HCEC 1CT (cell line): ENCODE data around the gene ACKR3.

Experiments used
- DNase-seq: peaks from one replicate; pipeline ENCODE4 v3.0.0-alpha.2; 2017

Gene ACKR3

DNA sequence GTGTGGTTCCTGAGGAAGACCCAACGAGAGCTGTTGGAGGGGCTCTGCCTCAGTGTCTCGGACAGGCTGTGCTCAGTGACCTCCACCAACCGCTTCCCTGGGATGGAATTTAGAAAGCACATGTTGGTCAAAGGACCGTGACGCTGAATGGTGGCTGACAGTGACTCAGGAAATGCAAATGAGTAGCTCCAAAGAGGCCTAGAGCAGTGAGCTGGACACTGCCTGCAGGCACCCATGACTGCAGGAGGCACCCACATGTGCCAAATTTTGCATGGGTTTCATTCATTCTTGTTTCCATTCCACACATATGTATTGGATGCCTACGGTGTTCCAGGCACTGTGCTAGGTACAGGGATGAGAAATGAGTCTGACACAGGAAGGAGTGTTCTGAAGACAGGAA lies 46.4 kb downstream of the ACKR3 start:
- no peak for DNase-seq

DNA sequence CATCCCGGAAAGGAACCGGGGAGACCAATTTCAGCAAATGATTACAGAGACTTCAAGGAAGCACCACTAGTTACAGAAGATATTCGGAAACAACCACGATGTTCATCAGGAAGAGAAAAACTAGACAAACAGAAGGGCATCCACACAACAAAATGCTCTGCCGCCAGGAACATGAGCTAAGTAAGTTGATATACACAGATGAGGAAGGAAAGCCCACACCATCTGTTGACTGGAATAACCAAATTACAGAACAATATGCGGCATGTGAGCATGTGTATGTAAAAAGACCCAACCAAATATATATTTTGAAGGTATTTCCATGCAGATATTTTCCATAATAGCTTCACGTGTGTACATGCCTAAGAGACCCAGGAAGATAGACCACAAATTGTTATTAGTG lies 47.0 kb downstream of the ACKR3 start:
- no peak for DNase-seq

DNA sequence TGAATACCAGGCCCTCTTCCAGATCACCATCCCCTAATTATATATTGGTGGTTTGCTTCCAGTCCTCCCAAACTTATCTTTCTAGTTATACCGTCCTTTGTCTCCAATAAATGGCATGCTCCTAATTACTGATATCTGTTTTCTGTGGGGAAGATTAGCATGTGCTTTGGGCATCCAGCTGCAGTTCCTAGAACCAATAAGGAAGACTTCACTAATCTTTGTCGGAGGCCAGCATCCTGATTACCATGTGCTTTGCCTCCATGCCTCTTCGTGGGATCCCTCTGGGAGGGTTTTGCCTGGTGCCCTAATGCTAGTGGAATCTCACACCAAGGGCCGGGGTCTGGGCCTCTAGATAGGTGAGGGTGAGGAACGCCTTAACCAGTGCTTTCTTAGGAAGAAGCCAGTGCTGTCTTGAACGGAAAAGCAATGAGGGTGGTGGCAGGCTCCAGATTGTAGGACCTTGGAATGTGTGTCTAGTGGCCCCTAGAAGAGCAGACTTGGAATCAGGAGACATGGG lies 47.7 kb downstream of the ACKR3 start:
- no peak for DNase-seq

DNA sequence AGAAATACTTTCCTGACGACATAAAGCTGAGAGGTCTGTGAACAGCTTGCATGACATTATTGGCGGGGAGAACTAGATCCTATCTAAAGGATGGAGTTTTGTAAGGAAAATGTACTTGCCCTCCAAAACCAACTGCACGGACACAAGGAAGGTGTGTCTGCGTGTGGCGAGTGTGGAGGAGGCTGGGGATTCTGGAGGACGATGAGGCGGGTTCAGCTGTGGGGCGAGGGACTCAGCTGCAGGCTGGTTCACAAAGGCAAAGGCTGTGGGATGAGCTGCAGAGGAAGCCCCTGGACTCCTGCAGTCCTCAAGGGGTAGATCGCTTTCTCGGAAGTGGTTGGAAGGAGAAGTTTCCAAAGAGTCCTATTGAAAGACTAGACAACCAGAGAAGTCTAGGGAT lies 48.2 kb downstream of the ACKR3 start:
- DNase-seq: no peak

DNA sequence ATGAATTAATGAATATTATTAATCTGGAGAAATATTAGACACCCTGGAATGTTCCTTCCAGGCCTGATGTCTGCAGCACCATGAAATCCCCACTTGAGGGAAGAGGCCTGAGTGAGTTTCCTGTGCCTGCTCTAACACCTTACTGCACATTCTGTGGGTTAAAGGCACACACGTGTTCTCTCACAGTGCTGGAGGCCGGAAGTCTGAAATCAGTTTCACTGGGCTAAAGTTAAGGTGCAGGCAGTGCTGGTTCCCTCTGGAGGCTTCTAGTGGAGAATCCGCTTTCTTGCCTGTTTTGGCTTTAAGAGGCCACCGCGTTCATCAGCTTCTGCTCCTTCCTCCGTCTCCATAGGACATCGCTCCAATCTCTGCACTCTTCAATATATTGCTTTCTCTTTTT lies 48.7 kb downstream of the ACKR3 start:
- no peak for DNase-seq

DNA sequence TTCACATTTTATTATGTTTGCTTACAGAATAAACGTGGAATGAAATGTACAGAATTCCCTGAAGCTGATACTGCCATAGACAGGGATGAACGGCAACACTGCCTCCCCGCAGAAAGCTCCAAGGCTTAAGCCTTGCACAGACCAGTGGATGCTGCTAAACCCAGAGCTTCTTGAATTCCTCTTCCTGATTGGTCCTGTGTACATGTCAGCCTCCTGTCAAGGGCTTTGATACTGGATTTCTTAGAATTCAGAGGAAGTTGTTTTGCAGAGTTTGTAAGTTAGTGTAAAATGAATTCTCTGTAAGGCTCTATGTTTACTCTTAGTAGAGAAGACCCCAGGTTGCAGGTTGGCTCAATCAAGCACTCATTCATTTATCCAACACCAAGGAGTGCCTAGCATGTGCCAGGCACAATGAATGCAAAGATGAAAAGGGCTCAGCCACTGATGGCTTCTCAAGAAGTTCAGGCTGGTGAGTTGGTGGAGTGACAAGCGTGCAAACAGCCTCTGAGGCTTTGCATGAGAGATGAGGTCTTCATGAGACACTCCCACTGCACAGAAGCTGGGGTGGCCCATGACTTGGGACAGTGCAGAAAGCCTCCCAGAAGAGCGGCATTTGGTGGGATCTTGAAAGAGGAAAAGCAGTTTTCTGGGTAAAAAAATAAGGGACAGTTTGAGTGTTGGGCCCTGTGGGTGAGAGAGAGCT lies 50.4 kb downstream of the ACKR3 start:
- no peak for DNase-seq

DNA sequence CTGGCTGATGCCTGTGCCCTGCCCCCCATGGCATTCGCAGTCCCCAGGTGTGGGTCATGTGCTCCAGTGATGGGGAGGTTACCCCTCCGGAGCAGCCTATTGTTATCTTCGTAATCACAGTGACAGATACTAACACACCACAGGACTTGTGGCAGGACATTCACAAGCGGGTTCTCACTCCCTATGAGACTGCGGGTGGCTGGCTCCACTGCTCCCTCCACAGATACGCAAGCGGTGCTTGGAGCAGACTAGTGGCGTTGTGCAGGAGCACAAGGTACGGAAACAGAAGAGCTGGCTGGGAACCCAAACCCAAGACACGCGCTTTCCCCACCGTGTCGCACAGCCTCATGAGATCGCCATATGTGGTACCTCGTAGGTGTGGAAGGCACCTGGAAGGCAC lies 52.2 kb downstream of the ACKR3 start:
- no peak for DNase-seq

DNA sequence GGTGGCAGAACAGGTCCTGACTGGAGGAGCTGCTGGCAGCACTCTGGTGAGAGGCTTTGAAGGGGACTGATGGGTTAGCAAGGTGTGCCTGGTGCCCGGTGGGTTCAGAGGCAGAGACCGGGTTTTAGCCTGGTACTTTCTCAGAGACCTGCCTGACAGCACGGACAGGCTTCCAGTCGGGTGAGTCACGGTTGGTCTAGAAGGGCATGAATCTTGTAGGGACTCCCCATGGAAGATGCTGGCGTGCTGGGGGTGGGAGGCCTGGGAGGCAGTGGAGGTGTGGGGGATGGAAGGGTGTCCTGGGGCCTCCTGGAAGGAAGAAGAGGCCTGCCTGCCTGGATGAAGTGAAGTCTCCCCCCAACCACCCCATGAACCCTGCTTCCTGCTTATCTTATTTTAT lies 52.6 kb downstream of the ACKR3 start:
- no peak for DNase-seq

DNA sequence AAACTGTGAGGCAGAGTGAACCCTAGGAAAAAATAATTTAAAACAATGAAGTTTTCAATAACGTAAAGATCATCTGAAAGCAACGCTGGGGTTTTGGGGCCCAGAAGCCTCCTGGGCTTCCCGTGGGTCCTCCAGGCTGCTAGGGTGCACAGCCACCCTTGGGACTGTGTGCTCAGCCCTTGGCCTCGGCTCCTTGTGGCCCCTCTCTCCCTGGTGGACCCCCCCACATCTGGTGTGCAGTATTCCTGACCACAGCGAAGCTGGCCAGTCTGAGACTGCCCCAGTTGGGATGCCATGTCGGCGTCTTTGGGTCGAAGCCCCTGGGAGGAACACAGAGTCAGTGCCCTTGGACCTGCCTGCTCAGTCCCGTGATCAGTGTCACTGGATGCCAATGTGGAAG lies 53.0 kb downstream of the ACKR3 start:
- no peak for DNase-seq

DNA sequence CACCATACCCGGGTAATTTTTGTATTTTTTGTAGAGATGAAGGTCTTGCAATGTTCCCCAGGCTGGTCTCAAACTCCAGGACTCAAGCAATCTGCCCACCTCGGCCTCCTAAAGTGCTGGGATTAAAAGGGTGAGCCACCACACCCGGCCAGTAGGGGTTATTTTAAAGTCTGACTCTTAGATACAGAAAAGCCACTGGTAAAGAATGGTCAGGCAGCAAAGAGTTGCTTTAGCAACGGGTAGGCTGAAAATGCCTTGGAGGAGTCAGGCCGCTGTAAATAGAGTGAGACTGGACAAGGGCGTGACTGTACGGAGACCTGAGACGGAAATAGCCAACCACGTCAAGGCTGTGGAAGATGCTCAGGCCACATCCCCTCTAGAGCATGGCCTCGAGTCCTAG lies 54.2 kb downstream of the ACKR3 start:
- no peak for DNase-seq

DNA sequence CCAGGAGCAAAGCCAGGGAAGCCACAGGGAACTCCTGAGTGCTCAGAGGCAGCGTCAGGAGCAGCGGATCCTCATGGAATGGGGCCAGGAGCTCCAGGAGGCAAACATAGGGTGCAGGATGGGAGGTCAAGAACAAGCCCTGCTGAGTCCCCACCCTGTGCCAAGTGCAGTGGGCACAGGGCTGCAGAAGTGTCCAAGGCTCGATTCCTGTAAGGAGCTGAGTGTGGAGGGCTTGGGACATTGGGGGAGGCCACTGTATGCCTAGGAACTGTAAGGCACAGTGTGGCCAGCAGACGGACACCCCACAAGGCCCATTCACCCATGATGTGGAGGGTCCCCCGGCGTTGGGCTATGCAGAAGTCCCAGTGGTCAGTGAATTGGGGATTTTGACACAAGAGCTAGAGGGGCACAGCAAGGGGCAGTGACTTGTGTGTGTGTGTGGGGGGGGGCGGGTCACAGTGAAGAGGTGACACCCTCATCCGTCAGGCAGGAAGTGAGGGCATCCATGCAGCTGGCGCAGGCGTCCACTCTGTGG lies 55.6 kb downstream of the ACKR3 start:
- no peak for DNase-seq

DNA sequence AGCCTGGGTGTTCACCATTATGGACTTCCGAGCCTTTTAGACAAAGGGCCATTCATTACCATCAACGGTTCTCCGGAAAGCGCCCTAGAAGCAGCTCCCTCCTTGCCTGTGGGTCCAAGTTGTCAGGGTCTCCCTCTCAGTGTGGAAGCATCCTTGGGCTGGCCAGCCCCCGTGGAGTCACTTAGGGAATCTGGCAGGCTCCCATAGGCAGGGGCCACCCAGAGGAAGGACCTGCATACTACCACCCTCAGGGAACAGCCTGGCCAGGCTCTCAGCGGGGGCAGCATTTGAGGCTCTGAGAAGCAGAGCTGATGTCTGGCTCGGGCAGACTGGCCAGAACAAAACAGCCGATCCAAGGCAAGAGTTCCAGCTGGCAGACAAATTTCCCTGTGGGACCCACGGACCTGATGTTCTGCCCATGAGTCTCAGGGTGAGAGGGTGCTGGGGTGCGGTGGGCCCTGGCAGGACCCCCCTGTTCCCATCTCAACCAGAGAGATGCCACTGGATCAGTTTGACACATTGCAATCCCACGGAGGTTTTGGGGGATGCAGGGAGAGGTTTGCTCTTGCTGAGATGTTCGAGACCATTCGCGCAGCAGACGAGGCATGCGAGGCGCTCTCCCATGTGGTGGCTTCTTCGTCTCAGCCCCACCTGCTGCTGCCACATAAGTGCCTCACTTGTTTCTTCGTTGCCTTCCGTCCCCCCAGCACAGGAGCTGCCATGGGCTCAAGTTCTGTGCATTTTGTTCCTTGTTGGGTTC lies 56.9 kb downstream of the ACKR3 start:
- DNase-seq: no peak

DNA sequence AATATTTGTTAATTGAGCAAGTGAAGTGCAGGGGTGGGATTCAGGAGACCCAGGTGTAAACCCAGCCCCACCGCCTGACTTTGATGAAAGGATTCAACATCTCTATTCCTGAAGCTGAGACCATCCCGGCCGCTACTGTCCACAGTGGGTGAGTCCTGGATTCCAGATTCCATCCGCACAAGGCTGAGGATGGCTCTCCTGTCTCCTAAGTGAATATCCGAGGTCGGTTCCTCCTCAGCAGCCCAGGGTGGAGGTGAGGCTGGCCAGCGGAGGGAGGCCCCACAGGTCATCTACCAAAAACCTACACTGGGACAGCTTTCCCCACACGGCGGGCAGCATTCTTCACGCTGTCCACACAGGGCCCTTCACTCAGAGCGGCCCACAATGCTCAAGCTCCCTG lies 57.6 kb downstream of the ACKR3 start:
- no peak for DNase-seq

DNA sequence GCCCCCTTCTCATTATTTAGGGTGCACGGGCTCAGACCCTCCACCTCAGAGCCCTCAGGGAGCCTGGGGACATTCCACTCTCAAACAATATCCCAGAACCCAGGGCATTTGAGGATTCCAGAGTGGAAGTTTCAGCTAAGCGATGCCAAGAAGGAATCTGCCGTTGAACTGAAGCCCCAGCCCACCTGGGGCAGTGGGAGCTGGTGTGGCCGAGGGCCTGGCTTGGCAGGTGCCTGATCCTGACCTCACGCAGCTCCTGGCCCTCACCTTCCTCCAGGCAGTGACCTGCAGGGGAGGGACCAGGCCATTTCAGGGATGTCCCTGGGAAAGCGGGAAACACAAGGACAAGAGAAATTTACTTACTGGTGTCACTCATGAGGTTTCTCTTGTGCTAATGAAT lies 58.2 kb downstream of the ACKR3 start:
- no peak for DNase-seq

DNA sequence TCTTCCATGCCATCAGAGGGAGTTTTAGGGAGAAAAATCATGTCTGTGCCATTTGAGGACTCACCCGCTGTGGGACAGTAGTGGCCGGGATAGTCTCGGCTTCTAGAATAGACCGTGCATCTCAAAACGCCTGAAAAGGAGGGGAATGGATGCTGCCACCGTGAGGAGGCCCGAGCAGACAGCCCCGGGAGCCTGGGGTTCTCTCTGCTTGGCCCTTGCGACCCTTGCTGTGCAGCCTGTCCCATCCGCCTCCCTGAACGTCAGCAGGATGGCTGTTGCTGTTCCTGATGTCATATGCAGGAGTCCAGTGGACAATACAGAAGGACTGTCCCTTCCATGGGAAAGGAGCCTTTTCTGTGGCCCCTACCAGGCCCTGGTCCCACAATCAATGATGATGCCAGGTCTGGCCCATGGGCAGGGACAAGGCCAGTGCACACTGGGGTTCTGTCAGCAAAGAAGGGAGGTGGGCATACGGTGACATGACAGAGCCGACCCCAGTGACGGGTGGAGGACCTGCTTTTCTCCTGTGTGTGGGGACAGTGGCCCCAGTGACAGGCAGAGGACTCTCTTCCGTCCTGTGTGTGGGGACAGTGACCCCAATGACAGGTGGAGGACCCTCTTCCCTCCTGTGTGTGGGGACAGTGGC lies 58.8 kb downstream of the ACKR3 start:
- no peak for DNase-seq

DNA sequence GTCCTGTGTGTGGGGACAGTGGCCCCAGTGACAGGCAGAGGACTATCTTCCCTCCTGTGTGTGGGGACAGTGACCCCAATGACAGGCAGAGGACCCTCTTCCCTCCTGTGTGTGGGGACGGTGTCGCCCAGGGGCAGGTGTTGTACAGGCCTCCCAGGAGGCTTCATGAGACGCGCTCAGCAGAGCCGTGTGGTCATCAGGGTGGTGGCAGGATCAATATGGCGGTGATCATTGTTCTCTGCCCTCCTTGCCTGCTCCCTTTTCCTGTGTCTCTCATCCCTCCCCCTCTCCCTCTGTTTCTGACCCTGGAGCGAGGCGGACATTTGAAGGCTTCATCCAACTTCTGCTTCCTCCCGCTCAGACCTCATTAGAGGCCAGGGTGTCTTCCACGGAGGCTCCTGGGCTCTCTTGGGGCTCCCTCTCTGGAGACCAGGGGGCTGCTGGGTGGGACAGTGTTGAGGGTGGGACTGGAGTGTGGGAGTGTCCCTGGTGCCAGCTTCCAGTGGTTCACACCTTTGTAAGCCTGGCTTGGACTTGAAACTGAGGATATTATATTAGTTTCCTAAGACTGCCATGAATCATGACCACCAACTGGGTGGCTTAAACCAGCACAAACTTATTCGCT lies 59.5 kb downstream of the ACKR3 start:
- no peak for DNase-seq

DNA sequence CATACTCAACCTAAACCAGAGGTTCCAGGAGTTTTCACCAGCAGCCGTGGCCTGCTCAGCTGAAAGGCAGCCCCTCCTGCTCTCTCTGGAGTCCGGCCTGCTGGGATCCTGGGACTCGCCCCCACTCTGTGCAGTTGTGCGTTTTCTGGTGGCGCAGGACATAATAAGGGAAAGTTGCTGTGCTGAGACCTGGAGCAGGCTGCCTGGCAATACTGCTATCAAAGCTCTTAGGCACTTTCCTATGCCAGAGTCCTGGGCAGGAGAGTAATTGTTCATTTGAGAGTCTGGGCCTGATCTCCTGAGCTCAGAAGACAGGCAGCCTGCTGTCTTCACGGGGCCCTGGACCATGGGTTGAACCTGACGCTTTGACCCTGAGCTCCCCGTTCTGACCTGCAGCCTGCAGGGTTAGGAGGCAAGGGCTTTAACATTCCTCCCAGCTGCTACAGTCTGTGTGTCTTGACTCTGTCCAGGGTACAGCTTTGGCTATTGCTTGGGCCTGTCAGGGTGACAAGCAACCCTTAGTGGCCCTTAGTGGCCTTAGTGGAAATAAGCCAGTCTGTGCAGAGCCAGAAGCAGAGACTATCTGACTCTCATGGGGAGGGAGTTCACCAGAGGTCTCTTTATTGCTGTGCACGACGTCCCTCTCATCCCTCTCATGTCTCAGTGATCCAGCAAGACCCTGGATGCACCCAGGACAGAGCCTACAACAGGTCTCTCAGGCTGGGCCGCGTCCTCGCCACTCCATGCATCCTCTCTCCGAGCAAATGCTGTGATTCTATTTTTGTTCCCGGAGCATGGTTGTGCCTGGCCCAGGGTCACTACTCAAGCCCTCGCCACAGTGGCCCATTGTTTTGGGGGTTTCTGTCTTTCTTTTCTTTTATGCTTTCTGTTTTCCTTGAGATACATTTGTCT lies 60.6 kb downstream of the ACKR3 start:
- no peak for DNase-seq

DNA sequence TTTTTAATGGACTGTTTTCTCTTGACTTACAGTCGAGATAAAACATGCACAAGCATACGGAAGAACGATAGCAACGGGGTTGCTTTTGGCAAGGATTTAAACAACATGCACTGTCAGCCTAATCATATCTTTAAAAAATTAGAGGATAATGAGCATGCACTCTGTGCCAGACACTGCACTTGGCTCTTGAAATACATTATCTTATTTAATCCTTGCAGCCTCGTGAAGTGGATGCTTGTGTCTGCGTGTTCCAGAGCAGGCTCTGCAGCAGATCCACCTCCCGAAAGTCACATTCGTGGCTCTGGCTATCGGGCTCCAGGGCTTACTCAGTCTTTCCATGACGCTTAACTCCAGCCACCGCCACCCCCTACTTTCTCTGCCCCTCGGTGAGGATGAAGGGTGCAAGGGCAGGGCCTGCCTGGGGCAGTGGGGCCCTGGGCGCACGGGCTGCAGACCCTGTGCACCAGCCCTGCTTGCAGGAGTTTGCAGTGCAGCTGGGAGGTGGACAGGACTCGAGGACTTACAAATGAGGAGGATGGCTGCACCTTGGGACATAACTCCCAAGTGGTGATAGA lies 61.7 kb downstream of the ACKR3 start:
- DNase-seq: no peak

DNA sequence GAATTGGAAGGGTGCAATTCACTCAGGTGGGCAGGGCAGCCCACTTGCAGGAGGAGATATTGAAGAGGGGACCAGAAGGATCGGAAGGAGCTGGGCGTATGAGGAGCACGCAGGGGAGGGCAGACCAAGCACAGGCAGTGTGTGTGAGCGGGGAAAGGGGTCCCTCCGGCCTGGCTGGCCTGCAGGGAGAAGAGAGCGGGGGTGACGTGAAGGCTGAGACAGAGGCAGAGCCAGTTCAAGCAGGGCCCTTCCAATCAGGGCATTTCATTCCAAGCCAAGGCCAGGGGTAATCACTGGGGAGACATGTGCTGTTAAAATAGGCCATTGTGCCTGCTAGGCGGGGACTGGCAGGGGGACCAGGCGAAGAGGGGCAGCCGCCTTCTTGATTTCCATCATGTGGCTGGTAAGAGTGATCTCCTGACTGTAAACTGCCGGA lies 62.2 kb downstream of the ACKR3 start:
- DNase-seq: no peak
